ENCODE data around the gene SAXO1. TPM values are rescaled to one million over a fixed set of nuclear protein-coding genes. Genes with fewer than 3 reads are reported as not detected.
"Not testable (repeated sequence)": the region's sequence is repeated elsewhere in the genome, so short reads cannot be mapped to it uniquely, and the experiment has no call there.

SAXO1 gene
- polyA plus RNA-seq, 1 donor = 0.11 TPM

DNA sequence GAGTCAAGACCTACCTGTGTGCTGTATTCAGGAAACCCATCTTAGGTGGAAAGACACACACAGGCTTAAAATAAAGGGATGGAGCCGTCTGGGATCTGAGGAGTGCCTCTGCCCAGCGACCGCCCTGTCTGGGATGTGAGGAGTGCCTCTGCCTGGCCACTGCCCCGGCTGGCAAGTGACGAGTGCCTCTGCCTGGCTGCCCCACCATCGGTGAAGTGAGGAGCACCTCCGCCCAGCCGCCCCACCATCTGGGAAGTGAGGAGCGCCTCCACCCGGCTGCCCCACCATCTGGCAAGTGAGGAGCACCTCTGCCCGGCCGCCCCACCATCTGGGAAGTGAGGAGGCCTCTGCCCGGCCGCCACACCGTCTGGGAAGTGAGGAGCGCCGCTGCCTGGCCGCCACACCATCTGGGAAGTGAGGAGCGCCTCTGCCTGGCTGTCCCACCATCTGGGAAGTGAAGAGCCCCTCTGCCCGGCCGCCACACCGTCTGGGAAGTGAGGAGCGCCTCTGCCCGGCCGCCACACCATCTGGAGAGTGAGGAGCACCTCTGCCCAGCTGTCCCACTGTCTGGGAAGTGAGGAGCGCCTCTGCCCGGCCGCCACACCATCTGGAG, 33.7 kb downstream of the SAXO1 start:
- DNase-seq (ENCODE audit: low read depth) = no peak

DNA sequence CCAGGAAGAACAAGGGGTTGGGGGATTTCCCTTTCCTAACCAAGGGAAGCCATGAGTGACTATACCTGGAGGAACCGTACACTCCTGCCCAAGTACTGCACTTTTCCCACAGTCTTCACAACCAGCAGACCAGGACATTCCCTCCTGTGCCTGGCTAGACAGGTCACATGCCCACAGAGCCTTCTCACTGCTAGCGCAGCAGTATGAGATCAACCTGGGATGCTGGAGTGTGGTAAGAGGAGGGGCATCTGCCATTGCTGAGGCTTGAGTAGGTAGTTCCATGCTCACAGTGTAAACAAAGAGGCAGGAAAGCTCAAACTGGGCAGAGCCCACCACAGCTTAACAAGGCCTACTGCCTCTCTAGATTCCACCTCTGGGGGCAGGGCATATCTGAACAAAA, 35.9 kb downstream of the SAXO1 start:
- DNase-seq (ENCODE audit: low read depth) = no peak

DNA sequence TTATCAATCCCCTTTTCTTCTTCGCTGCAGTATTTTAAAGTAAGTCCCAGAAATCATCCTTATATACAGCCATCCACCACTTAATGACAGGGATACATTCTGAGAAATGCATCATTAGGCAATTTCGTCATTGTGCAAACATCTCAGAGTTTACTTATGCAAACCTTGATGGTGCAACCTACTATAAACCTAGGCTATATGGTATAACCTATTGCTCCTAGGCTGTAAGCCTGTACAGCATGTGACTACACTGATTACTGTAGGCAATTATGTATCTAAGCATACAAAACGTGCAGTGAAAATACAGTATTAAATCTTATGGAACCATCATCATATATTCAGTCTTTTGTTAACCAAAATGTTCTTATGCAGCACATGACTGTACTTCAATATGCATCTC, 36.8 kb downstream of the SAXO1 start:
- no peak for DNase-seq (ENCODE audit: low read depth)

- DNase-seq (ENCODE audit: low read depth) = no peak
These were observed 38.6 kb downstream of the SAXO1 start for GRCh38 chr9:18994263-18994916.

DNA sequence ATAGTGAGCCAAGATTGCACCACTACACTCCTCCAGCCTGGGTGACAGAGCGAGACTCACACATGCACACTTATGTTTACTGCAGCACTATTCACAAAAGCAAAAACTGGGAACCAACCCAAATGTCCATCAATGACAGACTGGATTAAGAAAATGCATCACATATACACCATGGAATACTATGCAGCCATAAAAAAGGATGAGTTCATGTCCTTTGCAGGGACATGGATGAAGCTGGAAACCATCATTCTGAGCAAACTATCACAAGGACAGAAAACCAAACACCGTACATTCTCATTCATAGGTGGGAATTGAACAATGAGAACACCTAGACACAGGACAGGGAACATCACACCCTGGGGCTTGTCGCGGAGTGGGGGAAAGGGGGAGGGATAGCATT, 41.8 kb downstream of the SAXO1 start:
- DNase-seq (ENCODE audit: low read depth) = not testable (repeated sequence)

- no peak for DNase-seq (ENCODE audit: low read depth)
These were observed 42.5 kb downstream of the SAXO1 start for GRCh38 chr9:18990494-18990893.

- DNase-seq (ENCODE audit: low read depth) = no peak
These were observed 43.1 kb downstream of the SAXO1 start for GRCh38 chr9:18989865-18990264.

- DNase-seq (ENCODE audit: low read depth) = no peak
These were observed 43.9 kb downstream of the SAXO1 start for GRCh38 chr9:18989097-18989496.

DNA sequence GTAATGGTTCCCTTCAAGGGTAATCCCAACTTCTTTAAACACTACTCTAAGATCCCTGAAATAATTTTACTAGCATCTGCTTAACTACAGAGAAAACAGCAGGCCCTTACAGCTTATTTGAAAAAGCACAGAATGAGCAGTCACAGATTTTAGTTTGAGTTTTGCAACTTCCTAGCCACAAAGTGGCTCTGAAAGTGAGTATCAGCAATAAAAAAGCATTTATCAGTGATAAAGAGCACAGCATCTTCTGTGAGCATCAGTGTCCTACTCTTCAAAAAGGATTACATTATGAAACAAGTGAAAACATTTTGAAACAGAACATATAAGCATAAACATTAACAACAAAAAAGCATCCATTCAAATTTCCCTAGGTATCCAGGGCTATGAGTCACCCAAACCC, 45.0 kb downstream of the SAXO1 start:
- no peak for DNase-seq (ENCODE audit: low read depth)

- DNase-seq (ENCODE audit: low read depth) = no peak
These were observed 47.0 kb downstream of the SAXO1 start for GRCh38 chr9:18985996-18986395.

GRCh38 chr9:18985464-18985951, 47.5 kb downstream of the SAXO1 start:
- DNase-seq (ENCODE audit: low read depth) = no peak

DNA sequence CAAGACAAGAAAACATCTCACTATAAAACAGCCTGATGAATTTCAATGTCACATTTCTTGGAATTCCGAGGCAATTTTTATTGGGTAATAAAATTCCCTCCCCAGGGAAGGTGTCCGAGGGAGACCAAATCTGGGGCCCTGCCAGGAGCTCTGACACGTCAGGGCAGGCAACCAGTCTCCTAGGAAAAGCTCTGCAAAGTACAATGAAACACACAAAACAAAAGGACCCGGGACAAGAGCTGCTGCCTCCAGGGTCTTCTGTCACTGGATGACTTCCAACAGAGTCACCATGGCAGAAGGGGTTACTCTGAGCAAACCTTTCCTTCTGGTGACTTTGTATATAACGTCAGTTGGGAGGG, 50.8 kb downstream of the SAXO1 start:
- no peak for DNase-seq (ENCODE audit: low read depth)

DNA sequence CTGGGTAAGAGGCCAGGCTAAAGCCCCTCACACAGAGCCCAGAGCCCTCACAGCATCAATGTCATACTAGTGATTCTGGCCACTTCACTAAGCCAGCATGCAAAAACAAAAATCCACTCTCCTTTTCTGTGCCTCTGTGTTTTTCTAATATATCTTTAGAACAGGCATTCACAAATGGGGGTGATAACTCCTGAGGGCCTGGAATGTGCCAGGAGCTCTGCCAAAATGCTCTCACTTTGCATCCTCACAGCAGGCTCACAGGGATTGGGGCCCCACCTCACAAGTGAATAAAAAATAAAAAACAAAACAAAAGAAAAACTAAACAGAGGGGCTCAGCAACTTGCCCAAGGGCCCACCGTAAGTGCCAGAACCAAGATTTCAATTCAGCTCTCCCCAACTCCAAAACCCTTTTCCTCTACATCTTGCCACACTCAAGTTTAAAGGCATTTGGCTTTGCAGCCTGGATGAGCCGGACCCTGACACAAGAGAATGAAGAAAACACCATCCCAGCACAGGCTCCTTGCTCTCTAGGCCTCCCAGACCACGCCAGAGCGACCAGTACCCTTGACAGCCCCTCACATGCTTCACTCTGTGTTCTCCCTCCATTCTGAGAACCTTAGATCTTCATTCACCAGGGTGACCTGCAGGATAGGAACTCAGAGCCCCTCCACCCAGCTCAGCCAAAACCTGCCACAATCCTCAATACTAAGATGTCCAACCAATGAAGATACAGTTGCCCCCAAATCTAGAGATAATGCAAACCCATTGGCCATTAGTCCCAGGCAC, 51.3 kb downstream of the SAXO1 start:
- DNase-seq (ENCODE audit: low read depth) = no peak

GRCh38 chr9:18980189-18980588, 52.8 kb downstream of the SAXO1 start:
- DNase-seq (ENCODE audit: low read depth) = no peak

DNA sequence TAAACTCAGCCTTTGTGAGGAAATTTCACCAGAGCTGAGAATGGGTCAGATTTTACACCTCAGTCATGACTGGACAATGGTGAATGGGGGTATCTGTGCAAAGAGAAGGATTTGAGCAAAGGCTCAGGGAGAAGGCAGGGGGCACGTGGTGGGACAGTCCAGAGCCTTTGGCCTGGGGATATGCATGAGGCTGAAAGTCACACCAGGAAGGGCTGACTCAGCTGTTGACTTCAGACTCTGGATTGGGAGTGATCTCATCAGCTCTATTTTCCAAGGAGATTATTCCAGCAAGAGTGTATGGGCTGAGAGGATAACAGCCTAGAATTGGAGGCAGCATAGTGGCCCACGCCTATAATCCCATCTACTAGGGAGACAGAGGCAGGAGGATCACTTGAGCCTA, 53.6 kb downstream of the SAXO1 start:
- DNase-seq (ENCODE audit: low read depth) = no peak

- no peak for DNase-seq (ENCODE audit: low read depth)
These were observed 54.8 kb downstream of the SAXO1 start for GRCh38 chr9:18978188-18978587.

- DNase-seq (ENCODE audit: low read depth) = no peak
These were observed 56.1 kb downstream of the SAXO1 start for GRCh38 chr9:18976709-18977531.

GRCh38 chr9:18976221-18976708, 56.7 kb downstream of the SAXO1 start:
- no peak for DNase-seq (ENCODE audit: low read depth)

DNA sequence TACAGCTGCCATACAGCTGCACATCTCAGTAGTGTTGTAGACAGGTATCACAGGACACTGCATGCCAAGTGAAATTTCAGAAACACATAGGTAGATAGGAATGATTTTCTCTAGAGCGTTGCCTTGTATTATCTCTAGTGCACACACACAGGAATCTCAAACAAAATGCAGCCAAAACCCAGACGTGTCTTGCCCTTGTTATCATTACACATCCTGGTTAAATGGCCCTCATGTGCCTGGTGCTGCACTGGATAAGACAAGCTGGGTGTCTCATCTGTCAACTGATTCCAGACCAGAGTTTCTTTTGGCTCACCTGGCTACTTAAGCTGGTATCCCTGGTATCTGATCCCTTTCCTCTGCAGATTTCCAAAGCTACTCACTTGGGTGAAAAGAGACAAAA, 59.7 kb downstream of the SAXO1 start:
- DNase-seq (ENCODE audit: low read depth) = no peak

GRCh38 chr9:18972675-18973074, 60.3 kb downstream of the SAXO1 start:
- DNase-seq (ENCODE audit: low read depth) = no peak

- DNase-seq (ENCODE audit: low read depth) = no peak
These were observed 61.1 kb downstream of the SAXO1 start for GRCh38 chr9:18971909-18972308.

DNA sequence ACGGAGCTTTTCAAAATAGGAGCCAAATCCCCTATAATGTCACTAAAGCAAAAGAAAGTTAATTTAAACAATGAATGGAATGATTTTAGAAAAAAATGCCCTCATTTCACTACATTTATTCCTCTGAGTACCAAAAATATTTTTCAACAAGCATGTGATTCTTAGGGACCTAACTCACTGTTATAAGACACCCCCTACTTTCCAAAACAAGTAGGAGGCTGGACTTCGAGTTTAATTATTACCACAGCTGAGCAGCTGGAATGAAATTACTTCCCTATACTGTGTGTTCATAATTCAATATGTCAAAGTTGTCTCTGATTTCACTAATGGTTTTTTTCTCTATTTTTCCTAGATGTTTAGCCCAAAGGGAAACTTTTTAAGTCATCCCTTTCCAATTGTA, 61.6 kb downstream of the SAXO1 start:
- no peak for DNase-seq (ENCODE audit: low read depth)

All from forelimb muscle (tissue), 1 donor.